Natural killer cell treated with Interleukin-12 subunit alpha and Interleukin-12 subunit beta and Interleukin-15 and Interleukin-18, amount 100 ng/mL, for 72 hours (primary cell): ENCODE data around the gene GNG7. TPM values are rescaled to one million over a fixed set of nuclear protein-coding genes. Genes with fewer than 3 reads are reported as not detected.
"Not testable (repeated sequence)": the region's sequence is repeated elsewhere in the genome, so short reads cannot be mapped to it uniquely, and the experiment has no call there.

Source experiments
- ATAC-seq, 2 donors: fragments of 150-1000 bp; cut with Tn5 transposase in 1 of 2; sonication (Bioruptor Pico), chemical (Tn5 transposase) in 1 of 2; 2 replicates each; pipeline ENCODE4 v1.10.0; 2021
- DNase-seq: peaks from one replicate; pipeline ENCODE4 v3.0.0; 2022; ENCODE audit warnings: low spot score
- H3K27ac Mint-ChIP-seq, 2 donors: 1 replicate in 1 of 2; 2 replicates in 1 of 2; pipeline ENCODE4 v1.8.0; 2022; ENCODE audit warnings: mixed read lengths in 2 of 2, mild to moderate bottlenecking in 1 of 2, moderate library complexity in 1 of 2
- H3K27me3 Mint-ChIP-seq, 2 donors: 1 replicate in 1 of 2; 2 replicates in 1 of 2; pipeline ENCODE4 v1.8.0; 2022; ENCODE audit warnings: mixed read lengths in 2 of 2
- H3K36me3 Mint-ChIP-seq: one replicate; pipeline ENCODE4 v1.8.0; 2022; ENCODE audit warnings: mixed read lengths
- H3K4me1 Mint-ChIP-seq, 2 donors: 1 replicate in 1 of 2; 2 replicates in 1 of 2; pipeline ENCODE4 v1.8.0; 2022; ENCODE audit warnings: low read depth in 2 of 2, mixed read lengths in 2 of 2, mild to moderate bottlenecking in 1 of 2
- H3K4me3 Mint-ChIP-seq: one replicate; pipeline ENCODE4 v1.8.0; 2022; ENCODE audit warnings: mixed read lengths
- H3K9me3 Mint-ChIP-seq: 2 replicates; pipeline ENCODE4 v1.8.0; 2022; ENCODE audit warnings: mixed read lengths
- total RNA-seq, 2 donors: library from RNA; stranded (reverse); gene quantifications; one replicate each; pipeline ENCODE4 v1.2.3, GENCODE V29; 2022

GNG7 gene
- total RNA-seq, 2 donors from 2014 or later = 0.26 to 0.59 TPM

GRCh38 chr19:2721570-2722540 lies 19.4 kb upstream of the GNG7 start:
- no peak overlapping the region for H3K27ac Mint-ChIP-seq
- ATAC-seq (no peak), DNase-seq (peak; percentile 55)
- H3K36me3 Mint-ChIP-seq = no peaks in the 10 kb centered on the region
- no peaks in the 10 kb centered on the region for H3K9me3 Mint-ChIP-seq
- H3K4me1 Mint-ChIP-seq = peaks cover 0 to under 1% of the 10 kb centered on the region in 2 donors
- peaks cover 13 to 15% of the 10 kb centered on the region in 2 donors for H3K27me3 Mint-ChIP-seq
- H3K4me3 Mint-ChIP-seq = no peak overlapping the region

DNA sequence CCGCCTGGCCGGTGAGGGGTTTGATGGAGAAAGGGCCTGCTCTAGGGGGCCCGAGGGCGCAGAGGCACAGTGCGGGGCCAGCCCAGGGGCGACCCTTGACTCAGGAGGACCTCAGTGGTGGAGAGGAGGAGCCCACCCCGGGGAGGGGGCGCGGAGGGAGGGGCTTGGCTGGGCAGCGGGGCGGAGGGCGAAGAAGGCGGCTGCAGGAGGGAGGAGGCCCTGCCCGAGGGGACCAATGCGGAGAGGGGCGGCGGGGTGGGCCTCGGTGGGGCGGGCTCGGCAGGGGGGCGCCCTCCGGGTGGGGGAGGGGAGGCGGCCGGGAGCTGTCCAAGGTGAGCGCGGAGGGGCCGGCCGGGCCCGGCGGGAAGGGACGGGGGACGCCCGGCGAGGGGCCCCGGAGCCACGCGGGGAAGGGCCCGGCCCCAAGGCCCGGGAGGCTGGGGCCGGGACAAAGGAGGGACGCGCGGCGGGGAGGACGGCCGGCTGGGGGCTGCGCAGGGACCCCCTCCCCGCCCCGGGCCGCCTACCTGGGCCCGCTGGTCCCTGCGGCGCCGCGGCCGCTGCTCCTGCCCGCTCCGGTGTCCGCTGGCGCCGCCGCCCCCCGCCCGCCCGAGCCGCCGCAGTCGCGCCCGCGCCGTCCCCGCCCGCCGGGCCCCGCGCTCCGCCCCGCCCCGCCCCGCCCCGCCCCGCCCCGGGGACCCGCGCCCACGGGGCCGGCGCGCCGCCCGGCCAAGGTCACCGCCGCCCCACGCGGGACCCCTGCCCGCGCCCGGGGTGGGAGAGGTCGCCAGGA lies 18.5 kb upstream of the GNG7 start, which contains the start of gene DIRAS1:
Gene DIRAS1 (minus strand): TSS at position 596 of the 793 bp plus-strand sequence. CDS start 3,566 bp downstream, outside the sequence.
- H3K4me1 Mint-ChIP-seq = no peaks in the 10 kb centered on the region
- peaks cover 1% of the 10 kb centered on the region for H3K36me3 Mint-ChIP-seq
- H3K27ac Mint-ChIP-seq = no peak within 1 kb of the TSS
- H3K4me3 Mint-ChIP-seq = no peak within 1 kb of the TSS
- ATAC-seq (no peak), DNase-seq (no peak)
- no peaks in the 10 kb centered on the region for H3K9me3 Mint-ChIP-seq
- peaks cover 14 to 15% of the 10 kb centered on the region in 2 donors for H3K27me3 Mint-ChIP-seq

- DNase-seq = peak; percentile 54
- peaks cover 6% of the 10 kb centered on the region for H3K9me3 Mint-ChIP-seq
- peaks cover 8% of the 10 kb centered on the region for H3K36me3 Mint-ChIP-seq
- no peak overlapping the region for H3K4me3 Mint-ChIP-seq
- ATAC-seq = no peak
- no peaks in the 10 kb centered on the region for H3K4me1 Mint-ChIP-seq
- no peak overlapping the region for H3K27ac Mint-ChIP-seq
- H3K27me3 Mint-ChIP-seq = peaks cover 19 to 20% of the 10 kb centered on the region in 2 donors
These were observed 17.7 kb upstream of the GNG7 start for GRCh38 chr19:2719920-2720776.

DNA sequence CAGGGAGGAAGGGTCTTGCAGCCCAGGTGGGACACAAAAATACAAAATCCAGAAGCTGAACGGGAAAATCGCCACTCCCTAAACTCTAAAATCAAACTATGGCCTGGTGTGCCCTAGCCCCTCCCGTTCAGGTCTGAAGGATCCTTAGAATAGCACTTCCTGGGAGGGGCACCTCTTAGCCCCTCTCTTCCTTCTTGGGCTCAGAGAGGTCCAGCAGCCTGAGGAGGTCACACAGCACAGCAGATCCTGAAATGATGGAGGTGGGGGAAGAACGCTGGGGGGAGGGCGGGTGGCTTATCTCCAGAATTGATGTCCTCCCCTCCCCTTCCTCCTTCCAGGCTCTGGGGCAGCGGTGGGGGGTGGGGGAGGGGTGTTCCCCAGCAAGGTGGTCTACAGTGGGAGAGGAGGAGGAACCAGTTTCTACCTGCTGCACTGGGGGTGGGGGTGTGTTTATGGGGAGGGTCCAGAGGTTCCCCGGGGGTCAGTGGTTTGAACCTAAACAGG lies 16.8 kb upstream of the GNG7 start:
- DNase-seq (peak; percentile 49), ATAC-seq (no peak)
- Mint-ChIP-seq H3K36me3 (peaks cover 8% of the 10 kb centered on the region), H3K27ac (no peak overlapping the region), H3K4me3 (no peak overlapping the region), H3K27me3 (peaks cover 16 to 20% of the 10 kb centered on the region in 2 donors), H3K4me1 (no peaks in the 10 kb centered on the region), H3K9me3 (peaks cover 8% of the 10 kb centered on the region)

DNA sequence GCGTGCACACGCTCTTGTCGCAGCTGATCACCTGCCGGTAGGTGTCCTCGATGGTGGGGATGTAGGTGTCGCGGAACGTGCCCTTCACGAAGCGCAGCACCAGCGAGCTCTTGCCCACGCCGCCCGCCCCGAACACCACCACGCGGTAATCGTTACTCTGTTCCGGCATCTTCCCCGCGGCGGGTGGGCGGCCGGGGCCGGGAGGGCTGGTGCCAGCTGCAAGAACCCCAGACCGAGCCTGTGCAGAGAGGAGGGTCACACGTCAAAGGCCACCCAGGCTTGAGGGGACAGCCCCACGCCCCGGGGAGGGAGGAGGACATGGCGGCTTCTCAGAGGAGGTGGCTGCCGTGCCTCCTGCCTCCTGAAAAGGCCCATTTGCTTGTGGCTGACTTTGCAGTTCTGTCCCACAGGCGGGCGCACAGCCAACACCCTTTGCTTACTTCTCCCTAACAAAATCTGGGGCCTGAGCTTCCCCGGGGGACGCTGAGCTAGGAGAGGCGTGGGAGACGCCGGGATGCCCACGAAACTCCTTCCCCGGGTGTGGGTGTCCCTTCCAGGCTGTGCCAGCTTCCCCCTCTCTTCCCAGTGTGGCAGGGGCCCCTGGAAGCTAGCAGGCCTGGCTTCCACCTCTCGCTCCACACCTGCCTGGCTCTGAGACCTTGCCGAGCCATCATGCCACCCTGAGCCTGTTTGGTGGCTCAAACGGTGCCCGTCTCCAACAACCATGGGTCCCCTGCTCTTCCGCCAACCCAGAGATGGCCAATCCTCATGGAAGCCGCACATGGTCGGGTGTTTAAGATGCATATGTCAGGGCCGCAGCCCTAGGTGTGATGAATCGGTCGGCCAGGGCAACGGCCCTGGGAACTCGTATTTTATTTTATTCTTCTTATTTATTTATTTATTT lies 15.4 kb upstream of the GNG7 start:
- DNase-seq (peak; percentile 13), ATAC-seq (no peak)
- H3K4me1 Mint-ChIP-seq = no peaks in the 10 kb centered on the region
- no peak overlapping the region for H3K27ac Mint-ChIP-seq
- peaks cover 8% of the 10 kb centered on the region for H3K36me3 Mint-ChIP-seq
- H3K4me3 Mint-ChIP-seq = no peak overlapping the region
- H3K9me3 Mint-ChIP-seq = peaks cover 8% of the 10 kb centered on the region
- peaks cover 12 to 18% of the 10 kb centered on the region in 2 donors for H3K27me3 Mint-ChIP-seq

DNA sequence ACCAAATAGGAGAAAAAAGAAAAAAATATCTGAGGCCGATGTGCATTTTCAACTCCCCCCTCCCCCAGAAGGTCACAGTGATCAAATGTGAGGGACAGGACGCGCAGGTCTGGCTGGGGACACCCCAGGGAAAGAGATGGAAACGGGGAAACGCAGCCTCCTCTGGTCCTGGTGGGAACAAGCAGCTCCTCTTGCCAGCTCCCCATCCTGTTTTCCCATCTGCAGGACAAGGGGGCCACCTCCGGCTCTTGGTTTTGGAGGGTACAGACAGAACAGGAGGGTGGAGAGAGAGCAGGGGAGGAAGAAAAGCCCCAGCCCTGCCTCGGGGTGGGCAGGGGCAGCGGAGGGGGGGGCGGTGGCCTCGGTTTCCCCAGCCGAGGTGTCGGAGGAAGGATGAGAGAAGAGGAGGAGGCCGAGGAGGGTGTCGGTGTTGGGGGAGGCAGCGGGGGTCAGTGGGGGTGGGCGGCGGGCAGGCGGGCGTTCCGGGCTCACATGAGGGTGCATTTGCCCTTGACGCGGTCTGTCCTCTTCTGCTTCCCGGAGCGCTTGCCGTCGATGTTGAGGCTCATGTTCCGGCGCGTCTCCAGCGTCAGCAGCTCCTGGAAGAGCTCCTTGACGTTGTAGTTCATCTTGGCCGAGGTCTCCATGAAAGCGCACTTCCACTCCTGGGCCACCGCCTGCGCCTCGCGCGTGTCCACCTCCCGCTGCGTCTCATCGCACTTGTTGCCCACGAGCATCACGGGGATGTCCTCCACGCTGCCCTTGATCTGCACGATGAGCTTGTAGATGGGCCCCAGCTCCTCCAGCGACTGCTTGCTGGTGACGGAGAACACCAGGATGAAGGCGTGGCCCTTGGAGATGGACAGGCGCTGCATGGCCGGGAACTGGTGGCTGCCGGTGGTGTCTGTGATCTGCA lies 14.5 kb upstream of the GNG7 start:
- Mint-ChIP-seq H3K27ac (no peak overlapping the region), H3K4me1 (no peaks in the 10 kb centered on the region)
- ATAC-seq = no peak

DNA sequence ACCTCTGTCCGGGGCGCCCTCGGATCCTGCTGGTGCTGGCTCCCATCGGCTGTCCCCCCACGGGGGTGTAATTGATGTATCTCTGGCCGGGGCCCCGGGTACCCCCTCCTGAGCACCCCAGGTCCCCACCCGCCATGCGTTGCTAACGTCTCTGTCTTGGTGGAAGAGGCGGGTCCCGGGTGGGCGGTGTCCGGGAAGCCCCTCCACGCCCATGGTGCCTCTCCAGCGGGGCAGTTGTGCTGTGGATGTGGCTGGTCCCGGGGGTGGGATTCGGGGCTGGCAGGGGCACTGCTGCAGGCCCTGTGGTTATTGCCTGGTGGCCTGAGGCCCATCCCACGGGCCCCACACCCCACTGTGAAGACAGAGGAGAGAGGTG lies 13.8 kb upstream of the GNG7 start:
- H3K27me3 Mint-ChIP-seq = peaks cover 12 to 21% of the 10 kb centered on the region in 2 donors
- H3K9me3 Mint-ChIP-seq = peaks cover 8% of the 10 kb centered on the region
- peaks cover 8% of the 10 kb centered on the region for H3K36me3 Mint-ChIP-seq
- H3K4me3 Mint-ChIP-seq = no peak overlapping the region
- no peak overlapping the region for H3K27ac Mint-ChIP-seq
- peak in 1 of 2 donors; percentile 43 for ATAC-seq
- DNase-seq = peak; percentile 49
- peaks cover 0 to 2% of the 10 kb centered on the region in 2 donors for H3K4me1 Mint-ChIP-seq

More for the DNA sequence above, 14.5 kb upstream of the GNG7 start:
- H3K27me3 Mint-ChIP-seq = peaks cover 12 to 16% of the 10 kb centered on the region in 2 donors
- peak; percentile 38 for DNase-seq
- peaks cover 8% of the 10 kb centered on the region for H3K9me3 Mint-ChIP-seq
- peaks cover 8% of the 10 kb centered on the region for H3K36me3 Mint-ChIP-seq
- no peak overlapping the region for H3K4me3 Mint-ChIP-seq

- H3K36me3 Mint-ChIP-seq = peaks cover 8% of the 10 kb centered on the region
- H3K9me3 Mint-ChIP-seq = peaks cover 8% of the 10 kb centered on the region
- H3K4me3 Mint-ChIP-seq = no peak overlapping the region
- H3K27me3 Mint-ChIP-seq = peaks cover 12 to 21% of the 10 kb centered on the region in 2 donors
- no peak overlapping the region for H3K27ac Mint-ChIP-seq
- ATAC-seq (no peak), DNase-seq (no peak)
- H3K4me1 Mint-ChIP-seq = peaks cover 0 to 2% of the 10 kb centered on the region in 2 donors
These were observed 13.2 kb upstream of the GNG7 start for GRCh38 chr19:2715470-2716274.

DNA sequence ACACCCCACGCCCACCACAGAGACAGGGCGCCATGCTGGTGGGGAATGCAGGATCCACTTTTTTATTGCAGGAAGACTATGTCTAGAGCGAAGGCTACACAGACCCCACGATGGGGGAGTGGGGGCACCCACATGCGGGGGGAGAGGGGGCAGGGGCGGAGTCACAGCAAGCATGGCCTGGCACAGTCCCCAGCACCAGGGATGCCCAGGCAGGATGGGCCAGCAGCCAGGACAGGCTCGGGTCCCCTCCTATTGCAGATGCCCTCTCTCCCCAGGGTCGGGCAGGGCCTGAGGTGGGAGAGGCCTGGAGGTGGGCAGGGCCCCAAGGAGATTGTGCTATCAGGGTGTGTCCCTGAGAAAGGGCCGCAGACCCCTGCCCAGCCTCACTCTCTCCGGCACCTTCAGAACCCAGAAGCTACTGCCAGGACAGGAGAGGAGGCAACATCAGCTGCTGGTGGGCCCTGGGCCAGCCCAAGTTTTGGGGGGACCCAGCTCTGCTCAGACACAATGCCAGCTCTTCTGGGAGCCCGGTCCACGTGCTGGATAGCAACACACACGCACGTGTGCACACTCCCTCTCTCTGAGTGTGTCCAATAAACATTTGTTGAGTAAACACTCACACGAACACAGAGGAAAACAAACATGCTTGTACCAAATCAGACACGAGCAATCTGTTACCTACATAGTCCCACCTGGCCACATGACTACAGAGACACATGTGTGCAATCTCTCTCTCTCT lies 12.2 kb upstream of the GNG7 start:
- ATAC-seq (peak in 1 of 2 donors; percentile 7), DNase-seq (no peak)
- Mint-ChIP-seq H3K4me3 (no peak overlapping the region), H3K36me3 (peaks cover 8% of the 10 kb centered on the region), H3K27me3 (peaks cover 9 to 18% of the 10 kb centered on the region in 2 donors), H3K27ac (no peak overlapping the region), H3K4me1 (peaks cover 0 to 2% of the 10 kb centered on the region in 2 donors), H3K9me3 (peaks cover 8% of the 10 kb centered on the region)

- ATAC-seq = not testable (repeated sequence)
These were observed 11.6 kb upstream of the GNG7 start for GRCh38 chr19:2714102-2714501.

More at GRCh38 chr19:2714102-2714501, 11.6 kb upstream of the GNG7 start:
- H3K36me3 Mint-ChIP-seq, H3K4me1 Mint-ChIP-seq, H3K27ac Mint-ChIP-seq, H3K4me3 Mint-ChIP-seq, DNase-seq, H3K9me3 Mint-ChIP-seq: not testable (repeated sequence)
- H3K27me3 Mint-ChIP-seq = peaks cover 7 to 16% of the 10 kb centered on the region in 2 donors
